GM18498 (cell line): ENCODE data around the gene NDOR1.
"Not testable (repeated sequence)": the region's sequence is repeated elsewhere in the genome, so short reads cannot be mapped to it uniquely, and the experiment has no call there.

Experiments used
- ATAC-seq: cut with Tn5 transposase; IDR thresholded peaks from one replicate; pipeline ENCODE4 v1.9.1; 2021; ENCODE audit warnings: mild to moderate bottlenecking, moderate library complexity; ENCODE audit not compliant: unreplicated experiment

NDOR1 gene

DNA sequence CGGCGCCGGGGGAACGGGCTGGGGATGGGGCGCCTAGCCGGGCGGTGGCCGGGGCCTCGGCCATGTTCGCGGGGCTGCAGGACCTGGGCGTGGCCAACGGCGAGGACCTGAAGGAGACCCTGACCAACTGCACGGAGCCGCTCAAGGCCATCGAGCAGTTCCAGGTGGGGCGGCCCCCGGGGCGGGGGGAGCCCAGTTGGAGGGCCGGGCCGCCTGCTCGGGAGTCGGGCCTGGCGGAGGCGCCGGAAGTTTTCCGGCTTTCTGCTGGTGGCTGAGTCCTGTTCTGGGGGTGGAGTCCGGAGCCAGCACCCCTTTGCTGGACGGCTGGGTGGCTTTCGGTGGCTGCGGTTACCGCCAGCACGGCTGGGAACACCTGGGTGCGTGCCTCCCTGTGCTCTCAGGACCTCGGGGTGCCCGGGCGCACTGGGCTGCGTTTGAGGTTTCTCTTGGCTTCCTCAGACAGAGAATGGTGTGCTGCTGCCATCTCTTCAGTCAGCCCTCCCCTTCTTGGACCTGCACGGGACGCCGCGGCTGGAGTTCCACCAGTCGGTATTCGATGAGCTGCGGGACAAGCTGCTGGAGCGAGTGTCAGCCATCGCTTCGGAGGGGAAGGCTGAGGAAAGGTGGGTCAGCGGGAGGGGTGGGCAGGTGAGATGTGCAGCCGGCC is 50.1 kb downstream of the NDOR1 start:
- peak; percentile 38 for ATAC-seq

DNA sequence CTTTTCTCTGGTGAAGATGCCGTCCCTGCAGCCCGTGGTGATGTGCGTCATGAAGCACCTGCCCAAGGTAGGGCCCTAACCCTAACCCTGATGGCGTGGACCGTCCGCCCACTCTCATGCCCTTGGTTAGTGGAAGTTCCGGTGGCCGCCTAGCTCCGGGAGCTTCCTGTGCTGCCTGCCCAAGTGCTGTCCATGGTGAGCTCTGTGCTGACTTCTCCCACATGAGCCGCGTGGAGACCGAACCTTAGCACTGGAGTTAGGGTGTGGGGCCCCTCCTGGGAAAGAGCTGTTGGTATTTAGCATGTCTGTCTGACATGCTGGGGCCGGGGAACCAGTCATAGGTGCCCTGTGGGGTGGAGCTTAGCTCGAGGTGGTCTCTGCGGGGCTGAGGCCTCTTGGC is 50.9 kb downstream of the NDOR1 start:
- ATAC-seq, result no peak

DNA sequence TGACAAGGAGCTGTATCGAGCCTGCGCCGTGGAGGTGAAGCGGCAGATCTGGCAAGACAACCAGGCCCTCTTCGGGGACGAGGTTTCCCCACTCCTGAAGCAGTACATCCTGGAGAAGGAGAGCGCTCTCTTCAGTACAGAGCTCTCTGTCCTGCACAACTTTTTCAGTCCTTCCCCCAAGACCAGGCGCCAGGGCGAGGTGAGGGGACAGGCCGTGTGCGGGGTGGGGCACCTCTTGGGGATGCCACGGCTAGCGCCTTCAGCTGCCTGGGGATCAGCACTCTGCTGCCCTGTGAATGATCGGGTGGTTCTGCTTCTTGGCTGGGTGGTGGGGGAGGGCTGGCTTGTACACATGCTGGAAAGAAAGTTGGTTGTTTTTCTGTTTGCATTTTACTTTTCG is 51.4 kb downstream of the NDOR1 start:
- no peak for ATAC-seq

DNA sequence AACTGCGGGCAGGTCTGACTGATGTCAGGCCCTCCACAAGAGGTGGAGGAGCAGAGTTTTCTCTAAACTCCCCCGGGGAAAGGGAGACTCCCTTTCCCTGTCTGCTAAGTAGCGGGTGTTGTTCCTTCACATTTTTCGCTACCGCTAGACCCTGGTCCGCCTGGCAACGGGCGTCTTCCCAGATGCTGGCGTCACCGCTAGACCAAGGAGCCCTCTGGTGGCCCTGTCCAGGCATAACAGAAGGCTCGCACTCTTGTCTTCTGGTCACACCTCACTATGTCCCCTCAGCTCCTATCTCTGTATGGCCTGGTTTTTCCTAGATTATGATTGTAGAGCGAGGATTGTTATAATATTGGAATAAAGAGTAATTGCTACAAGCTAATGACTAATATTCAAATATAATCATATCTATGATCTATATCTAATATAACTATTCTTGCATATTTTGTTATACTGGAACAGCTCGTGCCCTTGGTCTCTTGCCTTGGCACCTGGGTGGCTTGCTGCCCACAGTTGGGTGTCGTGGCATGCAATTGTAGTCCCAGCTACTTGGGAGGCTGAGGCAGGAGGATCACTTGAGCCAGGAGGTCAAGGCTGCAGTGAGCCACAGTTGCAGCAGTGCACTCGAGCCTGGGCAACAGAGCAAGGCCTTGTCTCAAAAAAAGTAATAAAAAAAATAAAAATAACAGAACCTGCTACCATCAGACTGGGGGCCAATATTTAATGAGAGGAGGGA is 56.8 kb downstream of the NDOR1 start:
- ATAC-seq, result not testable (repeated sequence)

DNA sequence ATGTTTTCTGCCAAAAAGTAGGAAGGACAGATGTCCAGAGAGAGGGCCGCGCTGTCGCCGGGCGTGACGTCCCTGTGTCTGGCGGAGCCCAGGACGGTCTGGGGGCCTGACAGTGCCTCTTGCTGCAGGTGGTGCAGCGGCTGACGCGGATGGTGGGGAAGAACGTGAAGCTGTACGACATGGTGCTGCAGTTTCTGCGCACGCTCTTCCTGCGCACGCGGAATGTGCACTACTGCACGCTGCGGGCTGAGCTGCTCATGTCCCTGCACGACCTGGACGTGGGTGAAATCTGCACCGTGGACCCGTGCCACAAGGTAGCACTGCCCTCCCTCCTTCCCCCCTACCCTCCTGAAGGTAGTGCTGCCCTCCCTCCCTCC is 57.4 kb downstream of the NDOR1 start:
- ATAC-seq, result no peak

DNA sequence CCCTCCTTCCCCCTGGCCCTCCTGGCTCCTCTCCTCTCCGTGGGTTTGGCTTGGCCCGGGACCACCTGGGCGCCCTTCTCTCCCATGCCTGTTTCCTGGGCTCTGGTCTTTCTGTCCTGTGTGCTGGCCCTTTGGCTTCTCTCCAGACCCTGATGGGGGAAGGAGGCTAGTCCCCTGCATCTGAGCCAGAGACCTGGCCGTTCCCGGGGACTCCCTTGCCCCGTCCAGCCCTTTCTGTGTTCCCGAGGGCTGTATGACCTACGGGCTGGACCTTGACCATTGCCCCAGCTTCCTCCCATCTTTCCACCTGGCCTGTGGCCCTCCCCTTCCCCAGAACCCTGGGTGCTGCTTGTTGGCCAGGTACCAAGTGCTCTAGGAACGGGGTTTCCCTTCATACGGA is 58.0 kb downstream of the NDOR1 start:
- ATAC-seq, result no peak

DNA sequence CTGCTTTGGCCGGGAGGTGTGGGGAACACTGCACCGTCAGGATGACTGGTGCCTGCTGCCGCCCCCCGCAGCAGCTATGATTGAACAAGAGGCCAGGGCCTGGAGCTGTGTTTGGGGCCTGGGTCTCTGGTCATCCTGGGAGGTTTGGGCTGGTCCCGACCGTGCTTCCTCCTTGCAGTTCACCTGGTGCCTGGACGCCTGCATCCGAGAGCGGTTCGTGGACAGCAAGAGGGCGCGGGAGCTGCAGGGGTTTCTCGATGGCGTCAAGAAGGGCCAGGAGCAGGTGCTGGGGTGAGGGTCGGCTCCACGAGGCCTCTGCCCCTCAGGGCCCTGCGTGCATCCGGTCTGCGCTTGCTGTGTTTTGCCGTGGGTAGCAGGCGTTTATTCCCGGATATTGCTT is 58.6 kb downstream of the NDOR1 start:
- no peak for ATAC-seq

DNA sequence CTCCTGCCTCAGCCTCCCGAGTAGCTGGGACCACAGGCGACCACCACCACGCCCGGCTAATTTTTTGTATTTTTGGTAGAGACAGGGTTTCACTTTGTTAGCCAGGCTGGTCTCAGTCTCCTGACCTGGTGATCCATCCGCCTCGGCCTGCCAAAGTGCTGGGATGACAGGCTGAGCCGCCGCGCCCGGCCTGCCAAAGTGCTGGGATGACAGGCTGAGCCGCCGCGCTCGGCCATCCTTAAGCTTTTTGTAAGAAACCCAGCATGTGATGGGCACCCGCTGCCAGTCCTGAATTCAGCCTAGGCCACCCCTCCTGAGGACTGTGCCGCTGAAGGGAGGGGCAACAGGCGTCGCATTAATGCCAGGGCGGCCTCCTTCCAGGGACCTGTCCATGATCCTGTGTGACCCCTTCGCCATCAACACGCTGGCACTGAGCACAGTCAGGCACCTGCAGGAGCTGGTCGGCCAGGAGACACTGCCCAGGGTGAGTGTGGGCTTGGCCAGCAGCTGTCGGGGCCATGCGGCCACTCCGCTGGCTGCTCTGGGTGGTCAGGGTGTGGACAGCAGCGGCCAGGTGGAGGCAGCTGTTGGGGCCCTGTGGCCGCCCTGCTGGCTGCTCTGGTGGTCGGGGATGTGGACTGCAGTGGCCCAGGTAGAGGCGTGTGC is 60.1 kb downstream of the NDOR1 start:
- ATAC-seq, result no peak

DNA sequence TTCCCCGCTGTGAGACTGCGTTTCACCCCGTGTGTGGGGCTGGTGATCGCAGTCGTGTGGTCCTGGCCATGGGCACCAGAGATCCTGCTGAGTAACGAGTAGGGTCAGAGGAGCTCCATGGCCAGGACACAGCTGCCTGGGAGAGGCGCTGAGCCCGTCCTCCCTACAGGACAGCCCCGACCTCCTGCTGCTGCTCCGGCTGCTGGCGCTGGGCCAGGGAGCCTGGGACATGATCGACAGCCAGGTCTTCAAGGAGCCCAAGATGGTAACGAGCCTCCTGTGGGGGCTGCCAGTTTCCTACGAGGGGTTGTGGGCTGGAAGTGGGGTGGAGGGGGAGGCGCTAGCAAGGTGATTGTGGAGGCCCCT is 60.6 kb downstream of the NDOR1 start:
- ATAC-seq, result no peak
